Left ventricle myocardium inferior (tissue), 1 donor: ENCODE measurements around the gene CMPK2. TPM values are rescaled to one million over a fixed set of nuclear protein-coding genes. Genes with fewer than 3 reads are reported as not detected.

ENCODE experiments used
- DNase-seq: peaks from one replicate; pipeline ENCODE4 v3.0.0-alpha.2; 2020
- H3K27ac ChIP-seq: fragments of 200-600 bp; replicated peaks from 2 replicates; pipeline ENCODE4 v1.8.0; 2021
- H3K27me3 ChIP-seq: fragments of 200-600 bp; 2 replicates; pipeline ENCODE4 v1.8.0; 2021; ENCODE audit warnings: low read depth
- H3K36me3 ChIP-seq: fragments of 200-600 bp; 2 replicates; pipeline ENCODE4 v1.8.0; 2021
- H3K4me1 ChIP-seq: fragments of 200-600 bp; 2 replicates; pipeline ENCODE4 v1.8.0; 2021
- H3K4me3 ChIP-seq: fragments of 200-600 bp; 2 replicates; pipeline ENCODE4 v1.8.0; 2021; ENCODE audit warnings: mild to moderate bottlenecking, moderate library complexity
- H3K9me3 ChIP-seq: fragments of 200-600 bp; replicated peaks from 2 replicates; pipeline ENCODE4 v1.8.0; 2021
- intact Hi-C: fragments of 100-400 bp; cut with micrococcal nuclease; formaldehyde crosslinking; loops from one replicate; pipeline ENCODE4 v1.11.0; 2022
- total RNA-seq: library from RNA; stranded (reverse); fragmentation: NEBNext Ultra II Directional; extraction: Animal tissue kit (Norgen Biotek cat#: 25700); gene quantifications from one replicate; pipeline ENCODE4 v1.2.1, GENCODE V29; 2021
- TF ChIP-seq, protein P1 (sequence below): fragments of 200-600 bp; IDR thresholded peaks from 2 replicates; pipeline ENCODE4 v1.8.0; 2021; ENCODE audit warnings: antibody characterized with exemption, mild to moderate bottlenecking, borderline replicate concordance
- donor health status: DM: no; HTN: yes; CAD: no; lungs with severe emphysema.

CMPK2 gene
- total RNA-seq, 1 donor from 2014 or later: 3.2 TPM

DNA sequence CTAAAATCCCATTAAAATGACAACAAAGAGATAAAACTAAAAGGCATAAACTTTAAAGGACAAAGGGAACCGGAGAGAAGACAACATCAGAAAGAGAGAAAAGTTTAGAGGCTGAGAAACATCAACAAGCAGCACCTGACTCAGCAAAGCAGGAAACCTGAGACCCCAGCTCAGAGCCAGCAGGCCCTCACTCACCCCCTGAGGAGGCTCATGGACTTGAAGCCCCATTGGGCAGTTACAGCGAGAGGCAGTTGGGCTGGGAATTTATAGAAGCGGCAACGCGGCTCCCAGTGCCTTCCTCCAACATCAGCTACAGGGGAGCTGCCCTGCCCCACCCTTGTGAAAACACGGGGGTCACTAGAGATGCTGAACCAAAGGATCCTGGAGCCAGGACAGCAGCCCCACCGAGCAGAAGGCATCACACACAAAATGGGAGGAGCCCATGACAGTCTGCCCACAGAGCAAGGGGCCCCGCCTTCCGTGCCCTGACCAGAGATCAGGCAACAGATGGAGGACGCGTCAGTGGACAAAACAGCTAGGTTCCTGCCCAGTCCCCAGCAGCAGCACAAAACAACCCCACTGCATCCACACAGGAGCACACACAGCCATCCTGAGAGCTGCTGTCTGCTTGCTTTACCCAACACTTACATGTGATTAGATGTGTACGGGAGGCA lies 52.7 kb downstream of the CMPK2 start:
- TF ChIP-seq, protein P1, sequence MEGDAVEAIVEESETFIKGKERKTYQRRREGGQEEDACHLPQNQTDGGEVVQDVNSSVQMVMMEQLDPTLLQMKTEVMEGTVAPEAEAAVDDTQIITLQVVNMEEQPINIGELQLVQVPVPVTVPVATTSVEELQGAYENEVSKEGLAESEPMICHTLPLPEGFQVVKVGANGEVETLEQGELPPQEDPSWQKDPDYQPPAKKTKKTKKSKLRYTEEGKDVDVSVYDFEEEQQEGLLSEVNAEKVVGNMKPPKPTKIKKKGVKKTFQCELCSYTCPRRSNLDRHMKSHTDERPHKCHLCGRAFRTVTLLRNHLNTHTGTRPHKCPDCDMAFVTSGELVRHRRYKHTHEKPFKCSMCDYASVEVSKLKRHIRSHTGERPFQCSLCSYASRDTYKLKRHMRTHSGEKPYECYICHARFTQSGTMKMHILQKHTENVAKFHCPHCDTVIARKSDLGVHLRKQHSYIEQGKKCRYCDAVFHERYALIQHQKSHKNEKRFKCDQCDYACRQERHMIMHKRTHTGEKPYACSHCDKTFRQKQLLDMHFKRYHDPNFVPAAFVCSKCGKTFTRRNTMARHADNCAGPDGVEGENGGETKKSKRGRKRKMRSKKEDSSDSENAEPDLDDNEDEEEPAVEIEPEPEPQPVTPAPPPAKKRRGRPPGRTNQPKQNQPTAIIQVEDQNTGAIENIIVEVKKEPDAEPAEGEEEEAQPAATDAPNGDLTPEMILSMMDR: no peak
- Histone ChIP-seq H3K36me3 (no peaks in the 10 kb centered on the region), H3K4me3 (no peak overlapping the region), H3K4me1 (no peaks in the 10 kb centered on the region), H3K27me3 (peaks cover 34% of the 10 kb centered on the region), H3K27ac (no peak overlapping the region), H3K9me3 (no peaks in the 10 kb centered on the region)
- intact Hi-C loops: no loop called here
- no peak for DNase-seq

DNA sequence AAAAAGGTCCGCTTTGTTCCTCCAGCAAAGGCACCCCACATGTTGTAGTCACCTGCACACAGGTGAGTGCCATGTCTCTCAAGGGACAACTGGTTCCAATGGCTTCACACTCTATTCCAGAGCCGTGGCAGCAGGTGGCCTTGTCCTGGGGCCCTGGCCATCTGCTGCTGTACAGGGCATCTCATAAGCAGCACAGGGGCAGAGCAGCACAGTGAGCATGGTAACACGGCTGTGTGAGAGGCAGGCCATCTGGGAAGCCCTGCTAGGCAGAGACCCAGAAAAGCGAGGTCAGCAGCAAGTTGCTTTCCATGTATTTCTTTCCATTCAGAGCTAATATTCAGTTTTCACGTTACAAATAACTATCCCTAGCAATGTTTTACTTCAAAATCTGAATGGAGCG lies 54.7 kb downstream of the CMPK2 start:
- Histone ChIP-seq H3K27me3 (peaks cover 44% of the 10 kb centered on the region), H3K27ac (no peak overlapping the region), H3K4me1 (no peaks in the 10 kb centered on the region), H3K36me3 (no peaks in the 10 kb centered on the region), H3K9me3 (no peaks in the 10 kb centered on the region), H3K4me3 (no peak overlapping the region)
- TF ChIP-seq, protein P1: no peak
- no peak for DNase-seq
- intact Hi-C loops: no loop called here

DNA sequence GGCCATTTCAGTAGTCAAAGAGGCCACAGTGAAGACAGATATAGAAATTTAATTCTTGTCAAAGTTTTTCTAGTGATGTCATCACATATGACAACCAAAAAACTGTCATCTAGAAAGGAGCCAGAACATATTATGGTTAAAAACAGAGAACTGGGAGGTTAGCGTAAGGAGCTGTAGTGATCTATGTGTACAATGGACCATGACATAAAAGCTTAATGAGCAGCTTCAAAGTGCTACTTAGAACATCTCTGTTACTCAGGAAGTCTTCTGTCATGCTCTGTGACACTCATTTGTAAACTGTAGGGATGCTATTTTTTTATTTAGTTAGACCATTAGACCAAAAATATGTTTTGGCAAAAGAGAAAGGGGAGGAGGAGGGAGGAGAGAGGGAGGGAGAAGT lies 57.3 kb downstream of the CMPK2 start:
- no peaks in the 10 kb centered on the region for H3K36me3 ChIP-seq
- H3K27ac ChIP-seq: no peak overlapping the region
- H3K4me1 ChIP-seq: no peaks in the 10 kb centered on the region
- intact Hi-C loops: no loop called here
- H3K9me3 ChIP-seq: no peaks in the 10 kb centered on the region
- no peak for DNase-seq
- H3K27me3 ChIP-seq: peaks cover 49% of the 10 kb centered on the region
- TF ChIP-seq, protein P1: no peak
- no peak overlapping the region for H3K4me3 ChIP-seq

DNA sequence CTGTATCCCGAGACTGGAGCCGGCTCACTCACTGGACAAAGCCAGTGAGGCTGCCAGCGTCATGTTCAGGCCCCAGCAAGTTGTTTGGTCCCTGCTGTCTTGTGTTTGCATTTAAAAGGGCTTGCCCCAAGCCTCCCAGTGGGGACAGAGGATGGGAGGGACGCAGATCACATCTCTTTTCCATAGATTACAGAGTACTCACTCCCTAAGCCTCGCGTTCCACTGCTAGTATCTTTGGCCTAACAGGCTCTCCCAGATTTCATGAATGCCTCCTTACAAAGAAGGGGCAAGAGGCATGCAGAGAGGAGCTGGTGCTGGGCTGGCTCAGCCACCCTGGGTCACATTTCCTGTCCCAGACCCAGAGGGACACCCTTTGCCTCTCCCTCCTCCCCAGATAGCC lies 59.1 kb downstream of the CMPK2 start:
- H3K9me3 ChIP-seq: no peaks in the 10 kb centered on the region

DNA sequence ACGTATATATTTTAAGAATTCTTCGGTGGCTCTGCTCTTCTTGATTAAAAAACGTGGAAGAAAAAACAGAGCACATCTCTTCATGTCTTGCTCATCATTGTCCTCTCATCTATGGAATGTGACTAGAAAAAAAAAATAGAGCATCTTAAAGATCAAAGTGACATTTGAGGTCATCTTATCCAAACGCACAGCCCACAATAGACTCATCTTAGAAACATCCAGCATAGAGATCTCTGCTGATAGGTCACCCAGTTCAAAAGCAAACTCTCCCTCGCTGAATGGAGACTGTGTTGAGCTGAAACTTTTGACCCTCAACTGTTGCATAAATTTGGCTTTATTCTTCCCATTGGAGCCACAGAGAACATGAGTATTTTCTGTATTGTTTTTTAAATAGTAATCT lies 65.2 kb downstream of the CMPK2 start:
- intact Hi-C loops: no loop called here
- H3K27ac ChIP-seq: no peak overlapping the region
- no peak overlapping the region for H3K4me3 ChIP-seq
- peaks cover 25% of the 10 kb centered on the region for H3K27me3 ChIP-seq
- no peaks in the 10 kb centered on the region for H3K4me1 ChIP-seq
- H3K9me3 ChIP-seq: no peaks in the 10 kb centered on the region
- no peak for DNase-seq
- TF ChIP-seq, protein P1: no peak
- no peaks in the 10 kb centered on the region for H3K36me3 ChIP-seq

More for the DNA sequence above, 59.1 kb downstream of the CMPK2 start:
- no peaks in the 10 kb centered on the region for H3K36me3 ChIP-seq
- TF ChIP-seq, protein P1: no peak
- intact Hi-C loops: no loop called here
- H3K4me3 ChIP-seq: no peak overlapping the region
- peaks cover 50% of the 10 kb centered on the region for H3K27me3 ChIP-seq
- H3K4me1 ChIP-seq: no peaks in the 10 kb centered on the region
- DNase-seq: no peak
- H3K27ac ChIP-seq: no peak overlapping the region

Other genes starting within 250 kb of the CMPK2 start
- gene RSAD2, start 11.9 kb upstream of the CMPK2 start, total RNA-seq: 2.4 TPM
- gene RNF144A, start 51.5 kb upstream of the CMPK2 start, total RNA-seq: 17.9 TPM